CD4-positive, alpha-beta T cell treated with Interleukin-10 for 1 hour (primary cell): ENCODE data around the gene WFDC8.

Experiments used
- DNase-seq: peaks from one replicate; pipeline ENCODE4 v3.0.0-alpha.2; 2020

WFDC8 gene

DNA sequence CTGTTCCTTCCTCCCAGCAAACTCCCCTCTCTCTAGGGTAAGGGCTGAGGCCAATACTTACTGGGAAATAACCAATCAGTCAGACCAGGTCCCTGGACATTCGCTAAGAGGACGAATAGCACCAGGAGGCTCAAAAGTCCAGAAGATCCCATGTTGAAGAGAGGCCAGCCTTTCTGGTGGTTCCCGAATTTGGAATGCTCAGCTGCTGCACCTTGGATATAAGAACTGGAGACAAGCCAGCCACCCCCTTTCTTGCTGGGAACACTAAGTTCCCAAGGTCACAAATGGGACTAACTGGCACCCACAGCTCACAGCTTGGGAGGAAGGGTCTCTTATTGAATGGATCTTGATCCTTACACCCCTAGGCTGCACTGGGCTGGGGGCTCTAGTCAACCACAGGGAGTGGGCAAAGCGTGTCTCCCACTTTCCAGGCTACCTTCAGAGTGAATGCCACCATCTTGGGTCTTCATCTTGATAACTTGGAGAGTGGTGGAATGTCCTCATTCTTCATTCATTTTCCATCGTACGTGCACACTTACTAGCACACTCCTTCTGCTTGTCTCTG lies 31.8 kb downstream of the WFDC8 start, which contains the start of gene EPPIN:
TSS of gene EPPIN (minus strand) at position 196 of the 565 bp plus-strand sequence. CDS start at position 152, 44 bp downstream.
- no peak for DNase-seq

DNA sequence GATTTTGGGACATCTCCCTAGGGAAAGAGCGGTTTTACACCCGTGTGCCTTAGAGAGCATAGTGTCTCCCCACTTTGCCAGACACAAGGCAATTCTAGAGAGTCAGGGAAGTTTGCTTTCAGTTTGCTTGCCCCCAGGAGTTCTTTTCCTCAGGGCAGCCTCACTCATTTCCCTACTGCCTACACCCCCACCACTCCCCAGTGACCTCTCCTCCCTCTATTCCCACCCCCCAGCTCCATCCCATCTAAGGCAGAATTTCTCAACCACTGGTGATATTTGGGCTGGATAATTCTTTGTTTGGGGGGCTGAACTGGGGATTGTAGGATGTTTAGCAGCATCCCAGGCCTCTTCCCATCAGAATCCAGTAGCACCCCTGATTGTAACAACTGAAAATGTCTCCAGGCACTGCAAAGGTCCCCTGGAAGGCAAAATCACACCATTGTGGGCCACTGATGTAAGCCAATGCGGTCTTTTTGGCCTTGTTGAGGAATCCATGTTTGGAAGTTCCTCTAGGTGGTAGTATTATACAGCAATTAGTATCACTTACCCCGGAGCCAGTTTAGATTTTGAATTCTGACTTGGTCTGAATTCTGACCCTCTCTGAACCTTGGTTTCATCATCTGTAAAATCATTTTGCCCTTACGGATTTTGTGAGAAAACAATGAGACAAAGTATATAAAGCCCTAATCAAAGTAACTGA lies 33.2 kb downstream of the WFDC8 start:
- DNase-seq, result no peak

DNA sequence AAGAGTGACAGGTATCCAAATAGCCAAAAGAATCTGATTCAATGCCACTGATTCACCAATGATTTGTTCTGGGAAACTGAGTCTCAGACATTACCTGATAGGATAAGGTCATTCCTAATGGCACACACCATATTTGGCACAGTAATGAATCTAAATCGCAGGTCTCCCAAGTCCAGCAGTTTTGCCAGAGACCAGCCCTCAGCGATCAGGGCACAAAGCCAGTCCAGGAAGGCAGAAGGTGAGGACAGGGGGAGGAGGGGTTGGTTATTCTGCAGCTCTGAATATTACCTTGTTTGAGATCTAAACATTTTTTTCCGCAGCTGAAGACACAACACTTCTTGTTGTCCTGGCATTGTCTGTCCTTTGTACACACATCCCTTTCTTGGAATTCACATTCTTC lies 33.7 kb downstream of the WFDC8 start:
- no peak for DNase-seq

DNA sequence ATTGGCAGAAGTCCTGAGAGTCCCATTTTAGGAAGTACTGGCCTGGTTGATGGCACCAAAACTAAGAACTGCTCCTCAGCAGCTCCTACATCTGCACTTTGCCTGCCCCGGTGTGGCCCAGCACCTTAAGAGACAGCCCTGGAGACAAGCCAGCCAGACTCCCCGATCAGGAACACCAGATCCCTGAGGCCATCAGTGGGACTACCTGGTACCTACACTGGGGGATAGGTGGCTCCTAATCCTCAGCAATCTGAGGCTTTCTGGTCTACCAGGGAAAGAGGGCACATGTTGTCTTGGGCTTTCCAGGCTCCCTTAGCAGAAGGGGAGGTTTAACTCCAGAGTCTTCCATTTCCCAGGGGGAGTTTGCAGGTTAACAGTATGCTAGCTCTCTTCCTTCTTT lies 39.7 kb downstream of the WFDC8 start, which contains the start of gene WFDC6:
TSS of gene WFDC6 (minus strand) at position 101 of the 400 bp plus-strand sequence. CDS start at position 26, 75 bp downstream.
- no peak for DNase-seq

DNA sequence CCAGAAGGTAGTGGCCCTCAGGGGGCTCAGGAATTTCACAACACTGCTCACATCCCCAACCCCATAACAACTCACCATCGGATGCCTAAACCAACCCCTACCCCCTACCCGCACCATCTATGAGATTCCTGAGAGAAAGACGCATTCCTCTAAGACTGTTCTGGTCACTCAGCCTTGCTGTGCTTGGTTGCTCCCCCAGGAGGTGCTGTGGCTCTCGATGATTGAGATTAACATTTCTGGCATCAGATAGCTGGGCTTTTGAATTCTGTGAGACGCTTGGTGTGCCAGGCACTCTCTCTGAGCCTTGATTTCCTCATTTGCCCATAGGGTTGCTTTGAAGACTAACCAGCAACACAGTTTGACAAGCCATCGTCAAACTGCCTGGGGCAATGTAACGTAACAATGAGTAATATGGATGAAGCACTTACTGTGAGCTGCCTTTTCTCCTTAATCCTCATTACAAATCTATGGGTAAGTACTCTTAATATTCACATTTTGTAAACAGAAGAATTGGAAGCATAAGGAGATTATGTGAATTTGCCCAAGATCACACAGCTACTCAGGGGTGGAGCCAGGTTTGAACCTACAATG lies 40.8 kb downstream of the WFDC8 start:
- no peak for DNase-seq

DNA sequence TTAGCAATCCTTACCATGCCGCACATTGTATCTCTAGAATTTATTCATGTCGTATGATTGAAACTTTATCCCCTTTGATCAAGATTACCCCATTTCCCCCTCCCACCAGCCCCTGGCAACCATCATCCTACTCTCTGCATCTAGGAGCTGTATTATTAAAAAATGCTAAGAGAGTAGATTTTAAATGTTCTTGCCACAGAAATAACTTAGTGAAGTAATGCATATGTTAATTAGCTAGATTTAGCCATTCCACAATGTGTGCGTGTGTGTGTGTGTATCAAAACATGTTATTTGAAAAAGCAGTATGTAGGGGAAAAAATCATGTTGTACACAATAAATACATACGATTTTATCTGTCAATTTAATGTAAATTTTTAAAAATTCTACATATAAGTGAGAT lies 51.8 kb downstream of the WFDC8 start:
- no peak for DNase-seq

DNA sequence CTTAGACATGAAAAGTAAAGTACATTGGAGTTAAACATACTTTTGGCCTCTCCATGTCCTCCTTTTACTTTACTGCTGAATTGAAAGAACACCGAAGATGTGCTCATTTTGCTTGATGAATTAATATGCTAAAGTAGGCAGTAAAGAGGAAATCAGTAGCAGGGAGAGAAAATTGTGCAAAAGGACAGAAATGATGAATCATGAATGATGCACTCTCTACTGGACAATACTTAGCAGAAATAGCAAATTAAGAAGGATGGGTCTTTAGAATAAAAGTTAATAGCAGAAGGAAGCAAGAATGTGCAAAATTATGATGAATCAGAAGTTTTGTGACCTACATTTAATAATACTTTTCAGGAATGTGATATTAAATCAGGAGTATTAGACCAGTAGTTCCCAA lies 55.3 kb downstream of the WFDC8 start:
- DNase-seq, result no peak

DNA sequence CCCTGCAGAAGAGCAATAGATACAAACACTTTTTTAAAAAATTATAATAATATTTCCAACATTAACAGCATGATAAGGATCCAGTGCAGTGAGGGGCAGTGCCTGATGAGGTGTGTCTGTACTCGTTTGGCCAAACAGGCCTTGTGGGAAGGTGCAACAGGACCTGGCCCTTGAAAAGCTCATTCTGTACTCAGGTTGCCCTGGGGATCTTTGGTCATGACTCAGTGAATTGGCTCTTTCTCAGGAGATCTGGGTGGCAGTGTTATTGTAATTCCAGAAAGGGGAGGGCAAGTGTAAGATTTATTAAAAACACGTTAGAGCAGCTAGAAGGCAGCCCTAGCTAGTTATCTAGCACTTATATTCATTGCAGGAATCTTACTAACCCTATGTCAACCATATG lies 60.8 kb downstream of the WFDC8 start:
- DNase-seq, result no peak

DNA sequence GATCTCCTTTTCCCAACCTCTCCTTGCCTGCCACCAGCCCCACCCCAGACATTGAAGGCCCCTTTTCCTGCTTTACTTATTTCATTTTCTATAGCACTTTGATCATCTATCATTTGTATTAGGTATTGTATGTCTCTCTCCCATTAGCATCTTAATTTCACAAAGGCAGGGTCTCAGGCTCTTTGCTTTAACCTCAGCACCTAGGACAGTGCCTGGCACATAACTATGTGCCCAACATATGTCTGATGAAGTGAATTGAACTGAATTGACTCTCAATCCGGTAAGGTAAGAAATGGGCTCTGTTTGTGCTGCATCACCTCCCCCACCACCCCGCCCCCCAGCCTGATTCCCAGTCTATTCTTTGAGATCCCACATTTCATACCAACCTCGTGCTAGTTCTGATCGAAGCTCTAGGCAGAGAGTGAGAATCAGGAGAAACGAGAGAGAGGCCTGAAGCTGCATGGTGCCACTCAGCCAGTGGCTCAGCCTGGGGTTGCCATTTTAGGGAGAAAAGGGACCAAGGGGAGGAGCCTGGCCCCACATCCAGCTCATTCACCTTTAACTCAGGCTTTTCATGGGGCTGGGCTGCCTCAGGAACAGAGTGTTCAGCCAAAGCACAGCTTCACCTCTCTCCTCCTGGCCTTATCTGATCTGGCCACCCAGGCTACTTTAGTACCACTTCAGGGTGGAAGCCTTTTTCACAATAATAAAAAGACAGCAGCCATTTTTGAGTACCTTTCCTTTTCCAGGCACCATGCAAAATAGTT lies 63.8 kb downstream of the WFDC8 start, which contains the start of gene SPINT3:
TSS of gene SPINT3 (minus strand) at position 476 of the 767 bp plus-strand sequence. CDS start at position 462, 14 bp downstream.
- DNase-seq, result no peak

DNA sequence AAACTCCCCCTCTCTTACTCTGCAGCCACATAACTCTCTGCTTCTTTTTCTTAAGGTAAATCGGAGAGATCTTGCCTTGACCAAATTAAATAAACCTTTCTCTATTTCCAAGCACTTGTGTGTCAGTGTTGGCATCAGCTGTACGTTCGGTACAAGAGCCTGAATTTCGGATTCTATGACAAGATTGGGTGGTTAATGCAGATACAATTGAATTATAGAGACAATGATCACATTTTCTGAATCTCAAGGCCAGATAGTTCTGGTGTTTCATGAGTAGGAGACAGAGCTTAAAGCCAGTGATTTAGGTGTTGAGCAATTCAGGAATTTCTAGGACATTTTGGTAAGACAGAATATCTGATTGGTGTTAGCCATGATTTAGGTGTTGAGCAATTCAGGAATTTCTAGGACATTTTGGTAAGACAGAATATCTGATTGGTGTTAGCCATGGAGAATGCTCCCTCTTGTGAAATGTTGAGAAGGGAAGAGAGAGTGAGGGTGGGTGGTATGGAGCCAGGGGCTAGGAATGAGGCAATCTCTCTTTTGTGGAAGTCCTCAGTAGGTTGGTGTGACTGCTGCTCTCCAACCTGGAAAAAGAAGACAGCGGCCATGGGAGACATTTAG lies 68.7 kb downstream of the WFDC8 start:
- no peak for DNase-seq

DNA sequence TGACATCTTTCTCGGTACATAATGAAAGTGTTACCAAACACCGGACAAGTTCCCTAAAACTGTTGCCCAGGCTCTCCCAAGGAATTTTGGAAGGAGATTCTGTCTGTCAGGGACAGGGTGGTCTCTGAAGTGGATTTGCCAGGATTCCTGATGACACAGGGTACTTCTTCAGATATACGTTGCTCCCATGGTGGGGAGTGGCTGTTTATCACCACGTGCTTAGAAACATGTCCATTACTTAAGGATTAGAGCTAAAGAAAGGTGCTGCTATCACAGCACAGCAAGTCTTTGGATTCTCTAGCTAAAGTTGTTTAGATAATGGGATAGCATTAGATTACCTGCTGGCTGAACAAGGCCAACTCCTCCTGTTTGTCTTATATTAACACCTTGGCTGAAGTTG lies 70.0 kb downstream of the WFDC8 start:
- DNase-seq, result no peak

DNA sequence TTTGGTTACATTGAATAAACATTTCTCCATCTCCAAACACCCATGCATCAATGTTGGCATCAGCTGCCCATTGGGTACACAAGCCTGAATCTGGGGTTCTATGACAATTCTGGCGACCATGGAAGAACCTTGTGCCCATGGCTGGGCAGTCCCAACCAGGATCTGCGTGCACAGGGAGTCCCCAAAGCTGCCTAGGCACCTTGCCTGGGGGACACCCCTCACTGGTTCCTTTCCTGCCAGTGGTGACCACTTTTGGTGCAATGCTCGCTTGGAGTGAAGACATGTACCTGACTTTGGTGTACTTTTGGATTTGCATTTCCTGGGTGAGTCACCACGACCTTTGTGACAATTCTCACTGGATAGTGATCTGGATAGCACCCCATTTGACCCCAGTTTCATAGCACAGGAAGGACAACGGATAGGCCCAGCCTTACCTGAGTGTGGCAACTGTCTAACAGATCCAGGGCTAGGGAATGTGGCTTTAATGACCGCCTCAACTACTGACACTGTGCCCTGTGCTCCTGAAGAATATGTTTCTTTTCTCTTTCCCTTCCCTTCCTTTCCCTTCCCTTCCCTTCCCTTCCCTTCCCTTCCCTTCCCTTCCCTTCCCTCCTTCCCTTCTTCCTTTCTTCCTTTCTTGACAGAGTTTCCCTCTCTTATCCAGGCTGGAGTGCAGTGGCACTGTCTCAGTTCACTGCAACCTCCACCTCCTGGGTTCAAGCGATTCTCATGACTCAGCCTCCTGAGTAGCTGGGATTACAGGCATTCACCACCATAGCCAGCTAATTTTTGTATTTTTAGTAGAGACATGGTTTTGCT lies 70.8 kb downstream of the WFDC8 start:
- DNase-seq, result no peak

DNA sequence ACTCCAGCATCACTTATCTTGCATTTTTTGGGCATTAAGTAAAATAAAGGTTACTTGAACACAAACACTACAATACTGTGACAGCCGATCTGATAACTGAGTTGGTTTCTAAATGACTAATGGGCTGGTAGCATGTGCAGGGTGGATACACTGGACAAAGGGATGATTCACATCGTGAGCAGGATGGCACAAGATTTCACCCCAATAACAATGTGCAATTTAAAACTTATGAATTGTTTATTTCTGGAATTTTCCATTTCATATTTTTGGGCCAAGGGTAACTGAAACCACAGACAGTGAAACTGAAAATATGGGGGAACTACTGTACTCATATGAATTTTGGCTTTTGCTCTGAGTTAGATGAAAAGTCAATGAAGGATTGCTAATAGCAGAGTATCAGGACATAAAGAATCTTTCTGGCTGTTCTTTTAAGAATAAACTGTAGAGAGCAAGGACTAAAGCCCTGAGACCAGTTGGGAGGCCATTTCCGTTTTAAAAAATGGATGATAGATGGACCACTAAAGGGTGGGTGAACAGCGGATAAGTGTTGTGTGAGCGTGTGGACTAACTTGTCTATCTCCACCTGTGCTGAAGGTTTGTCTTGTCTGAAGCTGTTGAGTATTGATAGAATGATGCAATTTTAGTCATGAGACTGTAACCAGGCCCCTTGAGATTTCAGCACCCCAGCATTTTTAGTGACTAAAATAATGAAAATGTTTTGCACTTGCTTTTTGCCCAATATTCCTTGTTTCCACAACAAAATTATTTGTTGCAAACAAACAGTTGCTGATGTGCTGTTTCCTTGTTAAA lies 71.9 kb downstream of the WFDC8 start:
- DNase-seq, result no peak

DNA sequence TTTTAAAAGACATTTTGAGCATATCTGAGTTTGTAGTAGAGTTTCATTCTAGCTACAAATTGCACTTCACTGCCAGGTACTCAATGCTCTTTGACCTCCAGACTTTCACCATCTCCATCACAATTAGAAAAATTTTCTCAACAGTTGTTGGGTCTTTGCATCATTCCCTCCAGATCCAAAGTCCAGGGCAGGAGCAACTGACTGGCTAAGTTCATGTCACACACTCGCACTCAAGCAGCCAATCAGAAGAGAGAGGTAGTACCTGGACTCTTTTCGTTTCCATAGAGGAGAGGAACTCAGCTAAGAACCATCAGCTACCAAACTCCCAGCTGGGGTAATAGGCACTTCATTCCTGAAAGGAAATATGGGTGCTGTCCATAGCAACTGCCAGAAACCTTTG lies 72.7 kb downstream of the WFDC8 start:
- no peak for DNase-seq

DNA sequence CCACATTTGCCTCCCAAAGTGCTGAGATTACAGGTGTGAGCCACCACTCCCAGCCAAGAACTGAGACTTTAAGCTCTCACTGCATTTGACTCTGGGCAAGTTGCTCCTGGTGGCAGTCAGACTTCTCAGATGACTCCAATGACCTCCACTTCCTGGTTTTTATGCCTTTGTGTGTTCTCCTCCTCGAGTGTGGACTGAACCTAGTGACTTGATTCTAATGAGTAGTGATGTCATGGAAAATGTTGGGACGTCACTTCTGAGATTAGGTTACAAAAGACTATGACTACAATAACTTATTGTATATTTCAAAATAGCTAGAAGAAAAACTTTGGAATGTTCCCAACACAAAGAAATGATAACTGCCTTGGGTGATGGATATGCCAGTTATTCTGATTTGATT lies 75.7 kb downstream of the WFDC8 start:
- no peak for DNase-seq

DNA sequence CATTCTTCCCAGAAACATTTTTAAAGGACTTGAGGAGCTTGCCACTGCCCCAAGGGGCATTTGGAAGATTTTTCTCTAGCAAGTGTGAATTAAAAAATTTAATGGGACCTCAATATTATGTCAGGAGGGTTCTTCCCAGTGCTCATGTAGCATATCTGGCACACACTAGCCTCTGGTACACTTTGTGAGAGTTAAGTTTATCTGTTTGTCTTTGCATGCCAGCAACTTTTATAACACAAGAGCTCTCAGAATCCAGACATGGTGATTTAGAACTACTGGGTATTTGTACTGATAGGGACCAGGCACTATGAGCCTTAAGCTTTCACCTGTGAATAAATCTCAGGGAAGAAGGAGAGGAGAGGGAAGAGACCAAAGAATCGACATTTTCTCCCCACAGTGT lies 76.5 kb downstream of the WFDC8 start:
- DNase-seq, result no peak
